ENCODE measurements around the gene EIF2A. TPM values are rescaled to one million over a fixed set of nuclear protein-coding genes. Genes with fewer than 3 reads are reported as not detected.

Gene EIF2A
- total RNA-seq, 1 experiment from 2014 or later = 74.1 TPM

DNA sequence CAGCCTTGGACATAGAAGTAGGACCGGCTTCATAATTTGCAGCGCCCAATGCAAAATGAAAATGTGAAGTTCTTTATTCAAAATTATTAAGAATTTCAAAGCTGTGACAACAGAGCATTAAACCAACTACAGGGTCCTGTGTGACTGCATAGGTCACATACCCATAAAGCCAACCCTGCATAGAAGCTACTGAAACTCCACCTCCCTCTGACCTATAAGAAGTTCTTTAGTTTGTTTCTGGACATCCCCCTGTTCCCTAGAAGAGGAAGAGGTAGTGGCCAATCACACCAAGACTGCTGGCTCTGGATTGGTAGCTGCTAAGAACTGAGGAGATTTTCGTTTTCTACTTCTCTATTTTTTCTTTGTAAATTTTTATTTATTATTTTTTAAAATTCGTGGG lies 47.6 kb downstream of the EIF2A start:
- peaks cover 0 to 8% (median 0%) of the 10 kb centered on the region in 3 experiments; a peak in 4 of 7 replicates for H3K36me3 Mint-ChIP-seq (ENCODE audit: insufficient read depth in 1 of 3, low read depth in 3 of 3)
- no peak overlapping the region for H2AK5ac ChIP-seq (ENCODE audit: insufficient read length, low read length)
- no peak overlapping the region for H2BK15ac ChIP-seq (ENCODE audit: low read depth, low read length)
- no peak overlapping the region for H3T11ph ChIP-seq (ENCODE audit: low read length)
- no peak overlapping the region for H2BK120ac ChIP-seq (ENCODE audit: low read depth, low read length, poor library complexity, severe bottlenecking)
- no peaks in the 10 kb centered on the region for H4K20me1 ChIP-seq (ENCODE audit: control insufficient read depth, insufficient read depth, insufficient read length)
- H4K5ac ChIP-seq (ENCODE audit: insufficient read length, low read depth, low read length) = no peak overlapping the region
- H3K27me3 Mint-ChIP-seq (ENCODE audit: low read depth) = no peaks in the 10 kb centered on the region
- H4K91ac ChIP-seq (ENCODE audit: insufficient read length, low read depth, low read length) = no peak overlapping the region
- H3K27ac Mint-ChIP-seq = no peak overlapping the region; a peak in 1 of 7 replicates
- H3K79me2 ChIP-seq (ENCODE audit: insufficient read depth, low read length) = no peaks in the 10 kb centered on the region; the same call in 1 of the 2 replicates
- peaks cover 6% of the 10 kb centered on the region for H3K79me1 ChIP-seq (ENCODE audit: insufficient read depth, low read depth, low read length, poor library complexity, severe bottlenecking)
- H3K23me2 ChIP-seq (ENCODE audit: insufficient read length, low read depth, low read length, poor library complexity, severe bottlenecking) = no peaks in the 10 kb centered on the region
- H2BK12ac ChIP-seq (ENCODE audit: insufficient read length, low read depth, low read length) = no peak overlapping the region
- no peak overlapping the region for H3K18ac ChIP-seq (ENCODE audit: insufficient read length, low read depth, low read length)
- no peak for DNase-seq
- no peak overlapping the region for H4K8ac ChIP-seq (replicated peaks; ENCODE audit: insufficient read length, low read depth, low read length)
- no peaks in the 10 kb centered on the region for H3K27me3 ChIP-seq (ENCODE audit: insufficient read depth, low read length)
- H3K4ac ChIP-seq (ENCODE audit: low read depth, low read length) = no peak overlapping the region
- H3K4me1 ChIP-seq (ENCODE audit: insufficient read depth, low read length) = no peaks in the 10 kb centered on the region; the same call in 1 of the 2 replicates
- WGBS (ENCODE audit: extremely low coverage, insufficient read length, low lambda C conversion rate) = no CpG with 5 or more reads among the region's 4 CpGs
- no peak overlapping the region for H2BK20ac ChIP-seq (ENCODE audit: low read depth, low read length, poor library complexity, severe bottlenecking)
- H3K23ac ChIP-seq (ENCODE audit: insufficient read length, low read depth, low read length) = no peak overlapping the region
- TF ChIP-seq, protein P1, sequence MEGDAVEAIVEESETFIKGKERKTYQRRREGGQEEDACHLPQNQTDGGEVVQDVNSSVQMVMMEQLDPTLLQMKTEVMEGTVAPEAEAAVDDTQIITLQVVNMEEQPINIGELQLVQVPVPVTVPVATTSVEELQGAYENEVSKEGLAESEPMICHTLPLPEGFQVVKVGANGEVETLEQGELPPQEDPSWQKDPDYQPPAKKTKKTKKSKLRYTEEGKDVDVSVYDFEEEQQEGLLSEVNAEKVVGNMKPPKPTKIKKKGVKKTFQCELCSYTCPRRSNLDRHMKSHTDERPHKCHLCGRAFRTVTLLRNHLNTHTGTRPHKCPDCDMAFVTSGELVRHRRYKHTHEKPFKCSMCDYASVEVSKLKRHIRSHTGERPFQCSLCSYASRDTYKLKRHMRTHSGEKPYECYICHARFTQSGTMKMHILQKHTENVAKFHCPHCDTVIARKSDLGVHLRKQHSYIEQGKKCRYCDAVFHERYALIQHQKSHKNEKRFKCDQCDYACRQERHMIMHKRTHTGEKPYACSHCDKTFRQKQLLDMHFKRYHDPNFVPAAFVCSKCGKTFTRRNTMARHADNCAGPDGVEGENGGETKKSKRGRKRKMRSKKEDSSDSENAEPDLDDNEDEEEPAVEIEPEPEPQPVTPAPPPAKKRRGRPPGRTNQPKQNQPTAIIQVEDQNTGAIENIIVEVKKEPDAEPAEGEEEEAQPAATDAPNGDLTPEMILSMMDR (conservative IDR thresholded peaks at IDR 0.05) = no peak
- H3K9me3 ChIP-seq (ENCODE audit: control insufficient read depth, low read depth, low read length) = no peaks in the 10 kb centered on the region
- H3K4me3 Mint-ChIP-seq = no peak overlapping the region
- no peak overlapping the region for H3K4me2 ChIP-seq (ENCODE audit: insufficient read depth, insufficient read length, low read length)
- H3K9me3 Mint-ChIP-seq = no peaks in the 10 kb centered on the region
- no peak overlapping the region for H3K14ac ChIP-seq (ENCODE audit: insufficient read depth, low read length)
- H3K9ac ChIP-seq (ENCODE audit: extremely low read depth, insufficient read length, low read length) = no peak overlapping the region
- H3K4me1 Mint-ChIP-seq = peaks cover 10 to 11% of the 10 kb centered on the region in 2 experiments
- H3K27ac ChIP-seq (ENCODE audit: insufficient read length, low read depth, low read length) = no peak overlapping the region
- no peak overlapping the region for H2AFZ ChIP-seq (ENCODE audit: low read length)
- H3K56ac ChIP-seq (ENCODE audit: insufficient read length, low read depth, low read length) = no peak overlapping the region
- no peak overlapping the region for H2BK5ac ChIP-seq (ENCODE audit: insufficient read length, low read length)

Measured in H9 (cell line).